HG03097 (cell line): ENCODE data around the gene MPL.
"Not testable (repeated sequence)": the region's sequence is repeated elsewhere in the genome, so short reads cannot be mapped to it uniquely, and the experiment has no call there.

Experiments used
- ATAC-seq: cut with Tn5 transposase; IDR thresholded peaks from one replicate; pipeline ENCODE4 v1.9.1; 2021; ENCODE audit not compliant: unreplicated experiment, low FRiP score

Gene MPL

DNA sequence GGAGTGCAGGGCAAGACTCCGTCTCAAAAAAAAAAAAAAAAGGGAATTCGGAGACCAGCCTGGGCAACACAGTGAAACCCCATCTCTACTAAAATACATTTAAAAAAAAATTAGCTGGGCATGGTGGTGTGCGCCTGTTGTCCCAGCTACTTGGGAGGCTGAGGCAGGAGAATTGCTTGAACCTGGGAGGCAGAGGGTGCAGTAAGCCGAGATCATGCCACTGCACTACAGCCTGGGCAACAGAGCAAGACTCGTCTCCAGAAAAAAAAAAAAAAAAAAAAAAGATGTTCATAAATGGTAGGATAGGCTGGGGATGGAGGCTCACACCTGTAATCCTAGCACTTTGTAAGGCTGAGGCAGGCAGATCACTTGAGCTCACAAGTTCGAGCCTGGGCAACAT lies 32.2 kb downstream of the MPL start:
- not testable (repeated sequence) for ATAC-seq

DNA sequence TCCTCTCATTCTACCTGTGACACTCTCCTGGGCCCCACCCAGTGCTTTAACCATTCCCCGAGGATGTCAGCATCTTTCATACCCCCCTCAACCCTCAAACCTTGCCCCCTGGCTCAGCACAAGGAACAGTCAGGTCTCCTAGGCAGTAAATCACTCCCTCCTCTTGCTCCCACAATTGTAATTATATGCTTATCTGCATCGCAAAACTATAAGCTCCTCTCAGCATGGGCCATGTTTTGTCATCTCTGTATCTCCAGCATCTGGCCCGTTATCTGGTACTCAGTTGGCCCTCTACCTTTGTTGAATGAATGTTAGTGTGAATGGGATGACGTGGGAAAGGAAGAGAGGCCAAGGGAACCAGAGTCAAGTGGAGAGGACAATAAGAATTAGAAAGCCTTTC lies 32.9 kb downstream of the MPL start:
- ATAC-seq, result no peak

DNA sequence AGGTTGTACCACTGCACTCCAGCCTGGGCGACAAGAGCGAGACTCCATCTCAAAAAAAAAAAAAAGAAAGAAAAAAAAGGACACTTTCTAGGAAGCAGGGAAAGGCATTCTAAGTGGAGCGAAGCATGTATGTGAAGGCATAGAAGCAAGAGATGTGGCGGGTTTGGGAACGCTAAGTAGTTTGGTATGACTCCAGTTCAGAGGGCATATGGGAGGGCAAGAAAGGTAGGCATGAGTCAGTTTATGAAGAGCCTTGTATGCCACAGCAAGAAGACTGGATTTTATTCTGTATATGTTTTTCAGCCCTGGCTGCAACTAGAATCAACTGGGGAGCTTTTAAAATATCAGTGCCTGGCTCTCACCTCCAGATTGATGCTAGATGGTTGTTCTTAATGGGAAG lies 34.6 kb downstream of the MPL start:
- ATAC-seq, result no peak

DNA sequence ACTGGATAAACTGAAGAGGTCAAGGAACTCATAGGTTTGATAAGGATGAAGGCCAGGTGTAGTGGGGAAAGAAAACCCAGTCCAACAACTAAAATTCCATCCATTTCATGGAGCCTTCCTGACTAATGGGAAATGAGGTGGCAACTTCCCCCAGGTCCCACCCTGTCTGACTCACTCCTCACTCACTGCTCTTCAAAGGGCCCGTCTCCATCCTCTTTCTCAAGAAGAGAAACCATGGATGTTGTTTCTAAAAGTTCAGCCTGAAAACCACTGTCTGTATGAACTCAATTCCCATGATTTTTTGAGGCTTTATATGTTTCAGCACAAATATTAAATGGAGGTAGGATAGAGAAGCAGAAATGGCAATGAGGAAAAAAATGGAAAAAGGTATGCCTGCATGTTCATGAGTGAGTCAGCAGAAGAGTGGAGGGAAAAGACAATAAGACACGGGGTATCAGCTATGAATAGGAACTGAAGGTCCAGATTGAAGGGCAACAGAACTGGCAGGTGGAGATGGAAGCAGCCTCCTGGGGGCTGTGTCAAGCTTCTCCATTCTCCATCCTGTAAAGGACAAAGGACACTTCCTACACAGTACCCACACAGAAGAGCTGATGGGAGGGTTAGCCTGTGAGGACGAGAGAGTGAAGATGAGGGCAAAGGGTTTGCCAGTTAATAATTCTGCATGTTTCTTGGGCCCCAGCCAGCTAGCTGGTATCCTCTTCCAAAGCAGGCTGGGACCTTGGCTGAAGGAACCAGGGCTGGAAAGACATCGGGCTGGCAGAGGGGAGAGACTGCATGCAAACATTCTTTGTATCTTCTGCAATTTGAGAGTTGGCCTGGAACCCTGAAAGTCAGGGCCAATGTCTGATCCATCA lies 35.7 kb downstream of the MPL start:
- no peak for ATAC-seq

DNA sequence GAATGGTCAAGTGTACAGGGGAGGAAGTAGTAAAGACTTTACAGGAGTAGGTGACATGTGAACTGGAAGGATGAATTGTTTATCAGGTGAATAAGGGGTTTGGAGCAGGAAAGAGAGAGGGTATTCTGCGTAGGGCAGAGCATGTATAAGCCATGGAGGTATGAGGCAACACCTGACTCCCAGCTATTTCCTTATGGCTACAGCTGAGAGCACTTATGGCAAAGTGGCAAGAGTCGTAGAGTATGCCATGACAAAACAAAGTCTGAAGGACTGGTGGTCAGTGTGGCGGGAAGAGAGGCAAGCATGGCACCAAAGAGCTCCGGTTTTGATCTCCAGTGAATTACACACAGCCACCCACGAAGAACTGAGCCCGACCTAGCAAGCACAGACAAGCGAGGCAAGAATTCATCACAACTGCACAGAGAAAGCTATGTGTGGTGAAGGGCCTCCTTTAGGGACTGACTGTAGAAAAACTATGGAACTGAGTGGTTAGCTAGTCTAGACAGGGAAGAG lies 39.2 kb downstream of the MPL start:
- ATAC-seq, result no peak

DNA sequence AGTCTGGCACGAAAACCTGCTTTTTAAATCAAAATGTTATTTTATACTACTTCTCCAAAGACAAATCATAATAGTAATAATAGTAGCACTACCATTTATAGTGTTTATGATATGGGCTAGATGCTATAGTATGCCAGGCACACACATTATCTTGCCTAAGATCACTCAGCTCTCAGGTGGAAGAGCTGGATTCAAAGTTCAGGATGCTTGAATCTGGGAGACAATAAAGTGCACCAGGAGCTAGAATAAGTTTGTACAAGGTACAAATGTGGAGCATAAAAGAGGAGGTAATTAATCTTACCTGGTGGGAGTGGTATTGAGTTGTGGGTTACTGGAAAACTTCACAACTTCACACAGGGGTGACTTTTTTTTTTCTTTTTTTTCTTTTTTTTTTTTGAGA lies 40.2 kb downstream of the MPL start:
- ATAC-seq, result no peak

DNA sequence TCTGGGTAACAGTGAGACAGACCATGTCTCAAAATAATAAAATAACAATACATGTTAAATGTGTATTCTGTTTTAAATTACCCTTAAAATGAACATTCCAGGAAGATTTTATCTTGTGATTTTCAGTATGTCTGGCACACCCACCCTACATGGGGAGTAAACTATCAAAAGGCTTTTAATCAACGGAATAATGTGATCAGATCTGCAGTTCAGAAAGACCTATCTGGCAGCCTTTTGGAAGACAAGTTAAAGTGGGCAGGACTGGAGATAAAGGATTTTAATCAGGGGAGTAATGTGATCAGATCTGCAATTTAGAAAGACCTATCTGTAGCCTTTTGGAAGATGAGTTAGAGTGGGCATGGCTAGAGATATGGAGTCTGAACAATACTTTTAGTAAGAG lies 41.9 kb downstream of the MPL start:
- no peak for ATAC-seq

DNA sequence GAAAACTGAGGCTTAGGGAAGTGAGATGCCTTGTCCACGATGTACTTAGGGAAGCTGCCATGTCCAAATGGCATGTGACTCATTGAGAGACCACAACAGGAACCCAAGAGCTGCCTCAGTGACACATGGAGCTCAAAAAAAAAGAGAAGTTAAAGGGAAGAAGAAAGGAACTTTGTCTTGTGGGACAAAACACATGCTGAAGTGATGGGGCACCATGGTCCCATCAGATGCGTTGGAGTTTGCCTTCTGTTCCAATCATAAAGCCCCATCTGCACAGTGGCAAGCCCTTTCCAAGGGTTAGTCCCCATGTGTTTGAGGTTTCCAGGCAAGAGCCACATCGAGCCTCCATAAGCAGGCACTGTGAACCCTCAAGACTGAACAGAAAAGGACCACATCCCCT lies 44.0 kb downstream of the MPL start:
- no peak for ATAC-seq

DNA sequence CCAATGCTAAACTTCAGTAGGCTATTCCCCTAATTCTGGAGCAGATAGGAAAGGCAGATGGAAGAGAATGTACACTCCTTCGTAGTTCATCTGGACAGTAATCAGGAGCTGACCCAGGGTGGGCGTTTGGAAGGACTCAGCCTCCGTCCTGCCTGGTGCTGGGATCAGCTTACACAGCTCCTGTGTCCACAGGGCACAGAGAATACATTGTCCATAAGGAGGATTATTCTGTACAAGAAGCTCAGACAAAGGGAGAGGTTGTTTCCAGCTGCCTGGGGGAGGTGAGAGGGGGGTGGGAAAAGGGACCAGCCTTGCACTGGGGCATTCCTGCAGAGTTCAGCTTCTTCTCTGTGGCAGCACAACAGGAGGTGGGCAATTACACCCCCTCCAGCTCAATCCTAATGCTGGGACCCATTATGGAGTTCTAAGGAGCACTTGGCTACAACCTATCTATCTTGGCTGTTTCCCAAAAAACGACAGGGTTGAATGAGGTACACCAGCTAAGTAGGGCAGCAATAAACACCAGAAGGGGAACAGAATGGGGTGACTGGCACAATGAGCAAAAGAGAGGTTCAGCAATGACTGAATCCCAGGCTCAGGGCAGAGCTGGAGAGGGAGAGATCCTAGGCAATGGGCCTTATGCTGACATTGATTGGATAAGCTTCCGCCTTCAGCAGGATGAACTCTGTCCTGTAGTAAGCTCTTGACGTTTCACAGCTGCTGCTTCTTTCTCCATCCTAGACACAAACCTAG lies 44.6 kb downstream of the MPL start:
- ATAC-seq, result no peak

DNA sequence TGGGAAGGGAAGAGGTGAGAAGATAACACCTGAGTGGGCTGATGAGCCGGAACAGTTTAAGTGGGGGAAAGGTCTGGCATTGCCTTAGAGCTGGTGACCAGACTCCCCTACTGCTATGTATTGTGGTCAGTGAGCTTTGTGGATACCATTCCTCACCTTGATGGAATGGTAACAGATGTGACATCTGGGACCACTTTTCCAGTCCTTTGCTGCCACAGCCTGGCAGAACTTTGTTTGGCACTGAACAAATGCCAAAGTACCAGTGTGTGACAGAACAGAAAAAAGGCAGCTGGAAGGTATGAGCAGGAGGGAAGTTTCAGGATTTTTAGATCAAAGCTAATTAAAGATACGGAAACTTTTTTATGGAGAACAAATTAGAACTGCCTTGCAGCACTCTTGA lies 45.8 kb downstream of the MPL start:
- ATAC-seq, result no peak

DNA sequence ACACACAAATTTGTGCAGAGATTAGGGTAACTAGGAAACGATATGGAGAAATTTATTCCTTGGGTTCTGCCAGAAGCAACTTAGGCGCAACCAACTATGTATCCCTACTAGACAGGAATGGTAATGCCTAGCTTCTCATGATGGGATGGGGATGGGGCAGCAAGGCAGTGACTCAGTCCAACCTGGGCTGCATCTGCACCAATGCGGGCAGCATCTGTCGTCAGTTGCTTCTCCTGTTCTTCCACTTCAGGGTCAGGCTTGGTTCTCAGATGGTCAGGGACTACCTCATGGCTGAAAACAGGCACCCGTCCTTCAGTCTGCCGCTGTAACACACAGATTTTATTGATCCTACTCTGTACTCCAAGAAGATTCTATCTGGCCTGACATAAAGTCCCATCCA lies 49.1 kb downstream of the MPL start:
- no peak for ATAC-seq

DNA sequence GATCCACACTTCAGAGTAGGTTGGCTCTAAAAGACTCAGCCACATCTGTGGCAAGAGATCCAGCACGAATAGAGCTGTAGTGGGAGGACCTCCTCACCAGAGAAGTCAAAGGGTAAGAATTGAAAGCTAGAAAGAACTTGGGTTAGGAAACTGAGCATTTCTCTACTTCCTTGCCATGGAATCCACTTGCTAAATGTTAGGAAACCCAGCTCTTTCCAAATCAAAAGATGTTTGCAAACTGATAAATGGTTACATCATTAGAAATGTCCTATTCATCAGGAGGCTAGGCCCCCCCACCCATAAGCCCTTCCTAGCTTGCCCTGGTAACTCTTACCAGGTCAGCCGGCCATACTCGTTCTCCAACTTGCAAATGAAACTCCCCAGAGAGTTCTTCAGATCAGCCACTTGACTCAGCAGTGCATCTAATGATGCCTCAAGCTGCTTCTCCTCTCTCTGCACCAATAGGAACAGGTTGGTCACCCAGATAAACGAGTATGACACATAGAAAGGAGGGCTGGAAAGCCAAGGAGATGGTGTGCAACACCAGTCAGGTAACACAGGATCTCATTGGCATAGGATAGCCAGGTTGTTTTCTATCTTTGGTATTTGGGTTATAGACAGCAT lies 50.5 kb downstream of the MPL start:
- ATAC-seq, result no peak

DNA sequence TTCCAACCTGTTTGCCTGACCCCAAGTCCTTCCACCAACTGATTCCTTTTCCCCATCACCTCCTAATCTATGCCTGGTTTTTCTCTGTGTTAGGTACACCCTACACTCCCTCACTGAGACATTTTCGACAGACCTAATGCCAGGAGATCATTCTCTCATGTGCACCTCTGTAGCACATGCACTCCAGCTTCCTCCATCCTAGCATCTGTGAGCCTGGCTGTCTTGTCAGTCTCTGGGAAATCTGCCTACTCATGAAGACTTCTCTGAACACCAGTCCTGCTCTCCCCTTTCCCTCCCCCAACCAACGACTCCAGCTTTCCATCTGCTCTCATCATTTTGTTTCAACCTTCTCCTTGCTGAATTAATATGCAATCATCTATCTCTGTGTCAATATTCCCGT lies 51.0 kb downstream of the MPL start:
- no peak for ATAC-seq

DNA sequence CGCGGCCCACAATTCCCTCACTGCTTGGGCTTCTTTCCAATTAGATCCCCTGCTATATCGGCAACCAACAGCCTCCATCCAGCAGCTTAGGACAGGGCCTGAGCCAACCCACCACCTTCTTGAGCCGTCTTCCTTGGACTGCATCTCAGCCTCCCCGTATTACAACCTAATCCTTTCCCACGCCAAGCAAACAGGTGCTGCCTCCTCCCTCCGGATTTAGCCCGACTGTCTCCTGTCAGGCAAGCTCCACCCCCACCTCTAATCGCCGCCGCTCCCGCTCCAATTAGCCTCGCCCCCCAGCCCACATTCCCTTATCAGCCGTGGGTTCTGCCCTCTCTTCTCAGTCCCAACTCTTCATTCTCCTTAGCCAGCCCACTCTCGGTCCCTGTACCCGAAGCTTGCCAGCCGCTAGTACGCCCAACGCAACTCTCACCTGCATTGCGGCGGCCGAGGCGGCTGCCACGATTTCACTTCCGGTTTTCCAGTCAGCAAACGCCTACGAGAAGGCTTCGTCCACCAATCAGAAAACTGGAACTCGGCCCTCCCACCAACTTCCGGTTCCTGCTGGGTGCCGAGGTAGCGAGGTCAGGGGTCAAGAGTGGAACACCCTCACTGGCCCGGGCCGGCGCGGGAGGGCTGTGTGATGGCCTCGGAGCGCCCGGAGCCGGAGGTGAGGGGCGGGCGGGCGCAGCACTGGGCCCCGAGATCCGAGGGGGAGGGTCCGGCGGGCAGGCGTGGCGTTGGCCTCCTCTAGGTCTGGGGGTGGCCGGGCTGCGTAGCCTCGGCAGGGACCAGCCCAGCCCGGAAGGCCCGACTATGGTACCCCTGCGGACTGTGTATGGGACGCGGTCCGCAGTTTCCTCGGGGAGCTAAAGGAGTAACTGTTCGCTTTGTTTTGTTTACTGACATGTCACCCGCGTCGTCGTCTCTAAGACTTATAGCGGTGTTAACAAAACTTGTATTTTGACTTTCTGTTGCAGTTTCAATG lies 52.0 kb downstream of the MPL start, which contains the start of the genes MED8 and SZT2:
Gene MED8, minus strand, starts transcription at position 475 of the 988 bp plus-strand sequence. Its CDS starts 36 bp downstream, at position 439.
Gene SZT2, plus strand, starts transcription at position 574 of the 988 bp plus-strand sequence. Its CDS starts 70 bp downstream, at position 644.
- ATAC-seq, result peak; percentile 77

DNA sequence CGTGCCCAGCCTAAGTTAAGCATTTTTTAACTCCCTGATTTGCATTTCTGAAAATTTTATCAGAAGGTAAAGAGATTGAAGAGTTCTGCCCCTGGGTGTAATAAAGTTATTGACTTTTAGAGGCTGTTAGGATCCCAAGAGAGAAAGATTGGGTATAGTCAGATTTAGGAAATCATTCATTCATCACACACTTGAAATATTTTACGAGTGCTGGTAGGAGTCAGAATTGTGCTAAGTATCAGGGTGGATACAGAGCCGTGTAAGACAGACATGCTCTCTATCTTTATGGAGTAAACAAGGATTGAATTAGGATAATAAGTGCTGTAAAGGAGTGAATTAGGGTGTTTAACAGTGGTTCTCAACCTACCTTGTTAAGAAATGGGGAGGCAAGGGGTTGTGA lies 55.1 kb downstream of the MPL start:
- ATAC-seq, result no peak

DNA sequence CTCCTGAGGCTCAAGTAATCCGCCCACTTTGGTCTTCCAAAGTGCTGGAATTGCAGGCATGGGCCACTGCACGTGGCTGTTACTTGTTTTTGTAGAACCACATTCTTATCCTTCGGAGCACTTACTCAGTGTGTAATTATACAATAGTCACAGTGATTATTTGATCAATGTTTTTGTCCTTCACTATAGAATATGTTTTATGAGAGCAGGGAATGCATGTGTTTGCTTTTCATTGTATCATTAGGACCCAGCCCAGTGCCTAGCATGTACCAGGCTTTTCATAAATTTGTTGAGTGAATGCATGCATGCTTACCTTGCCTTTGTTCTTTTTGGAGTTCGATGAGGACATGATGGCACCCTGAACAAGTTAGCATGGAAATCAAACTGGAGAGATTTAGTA lies 57.9 kb downstream of the MPL start:
- ATAC-seq, result no peak

DNA sequence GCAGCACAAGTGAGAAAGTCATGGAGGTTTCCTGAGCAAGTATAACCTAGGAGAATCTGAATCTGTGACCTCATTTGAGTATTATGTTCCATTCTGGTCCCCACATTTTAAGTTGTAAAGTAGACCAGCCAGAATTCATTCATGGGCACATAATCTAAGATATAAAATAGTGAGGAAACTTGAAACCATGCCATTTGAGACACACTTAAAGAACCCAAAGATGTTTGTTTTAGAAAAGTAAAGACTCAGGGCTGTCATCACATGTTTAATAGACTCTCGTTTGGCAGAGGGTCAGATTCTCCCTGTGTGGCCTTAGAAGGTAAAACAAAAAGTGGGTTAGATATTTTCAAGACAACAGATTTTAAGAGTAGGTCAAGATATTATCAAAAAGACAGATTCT lies 58.4 kb downstream of the MPL start:
- ATAC-seq, result no peak

DNA sequence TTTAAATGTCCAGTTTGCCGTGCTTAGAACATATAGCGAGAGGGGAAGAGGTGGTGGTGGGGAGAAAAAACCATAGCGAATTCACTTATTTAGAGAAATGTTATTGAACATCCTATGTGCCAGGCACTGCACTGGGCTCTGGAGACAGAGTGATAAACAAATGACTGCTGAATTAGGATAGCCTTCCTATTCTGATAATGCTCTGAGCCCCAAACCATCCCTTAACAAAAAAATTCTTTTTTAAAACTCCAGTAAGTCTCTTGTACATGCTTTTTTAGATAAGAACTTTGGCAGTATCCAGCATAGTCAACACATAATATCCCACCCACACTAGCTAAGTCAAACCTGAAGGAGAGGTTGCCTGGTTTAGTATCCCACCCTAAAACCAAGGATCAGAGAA lies 60.6 kb downstream of the MPL start:
- ATAC-seq, result no peak

DNA sequence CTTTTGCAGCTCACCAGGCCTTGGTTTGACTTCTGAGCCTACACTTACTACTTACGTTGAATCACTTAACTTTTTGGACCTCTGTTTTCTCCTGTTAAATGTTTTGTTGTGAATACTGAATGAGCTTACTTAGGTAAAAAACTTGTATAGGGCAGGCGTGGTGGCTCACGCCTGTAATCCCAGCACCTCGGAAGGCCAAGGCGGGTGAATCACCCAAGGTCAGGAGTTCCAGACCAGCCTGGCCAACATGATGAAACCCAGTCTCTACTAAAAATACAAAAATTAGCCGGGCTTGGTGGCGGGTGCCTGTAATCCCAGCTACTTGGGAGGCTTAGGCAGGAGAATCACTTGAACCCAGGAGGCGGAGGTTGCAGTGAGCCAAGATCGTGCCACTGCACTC lies 62.8 kb downstream of the MPL start:
- ATAC-seq, result not testable (repeated sequence)
